Measurements from ENCODE around the gene EPB41L1.

The EPB41L1 gene

GRCh38 chr20:36205026-36205425, 50.5 kb downstream of the EPB41L1 start:
- TF ChIP-seq, protein P1, sequence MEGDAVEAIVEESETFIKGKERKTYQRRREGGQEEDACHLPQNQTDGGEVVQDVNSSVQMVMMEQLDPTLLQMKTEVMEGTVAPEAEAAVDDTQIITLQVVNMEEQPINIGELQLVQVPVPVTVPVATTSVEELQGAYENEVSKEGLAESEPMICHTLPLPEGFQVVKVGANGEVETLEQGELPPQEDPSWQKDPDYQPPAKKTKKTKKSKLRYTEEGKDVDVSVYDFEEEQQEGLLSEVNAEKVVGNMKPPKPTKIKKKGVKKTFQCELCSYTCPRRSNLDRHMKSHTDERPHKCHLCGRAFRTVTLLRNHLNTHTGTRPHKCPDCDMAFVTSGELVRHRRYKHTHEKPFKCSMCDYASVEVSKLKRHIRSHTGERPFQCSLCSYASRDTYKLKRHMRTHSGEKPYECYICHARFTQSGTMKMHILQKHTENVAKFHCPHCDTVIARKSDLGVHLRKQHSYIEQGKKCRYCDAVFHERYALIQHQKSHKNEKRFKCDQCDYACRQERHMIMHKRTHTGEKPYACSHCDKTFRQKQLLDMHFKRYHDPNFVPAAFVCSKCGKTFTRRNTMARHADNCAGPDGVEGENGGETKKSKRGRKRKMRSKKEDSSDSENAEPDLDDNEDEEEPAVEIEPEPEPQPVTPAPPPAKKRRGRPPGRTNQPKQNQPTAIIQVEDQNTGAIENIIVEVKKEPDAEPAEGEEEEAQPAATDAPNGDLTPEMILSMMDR (IDR thresholded peaks at IDR 0.05; ENCODE audit: low read depth, low read length, missing control alignments) = no peak
- no peak for DNase-seq (ENCODE audit: extremely low read depth, low read depth)
- no peak overlapping the region for H3K4me3 ChIP-seq (replicated peaks; ENCODE audit: low read depth, low read length)

DNA sequence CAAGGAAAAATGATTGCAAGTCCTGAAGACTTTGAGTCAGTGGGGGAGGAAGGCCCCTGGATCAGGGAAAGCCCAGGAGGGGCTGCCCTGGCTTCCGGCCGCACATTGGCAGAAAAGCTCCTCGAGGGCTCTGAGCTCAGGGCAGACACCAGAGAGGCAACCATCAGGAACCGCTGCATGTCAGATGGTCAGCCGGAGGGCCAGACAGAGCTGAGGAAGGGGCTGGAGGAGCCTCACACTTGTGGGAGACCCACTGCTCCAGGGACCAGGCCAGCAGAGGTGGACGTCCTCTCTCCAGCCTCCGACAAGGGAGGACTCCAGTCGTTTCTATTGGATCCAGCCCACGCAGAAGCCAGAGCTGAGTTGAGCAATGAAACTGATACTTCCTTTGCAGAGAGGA, 51.5 kb downstream of the EPB41L1 start:
- H3K4me3 ChIP-seq (replicated peaks; ENCODE audit: low read depth, low read length) = no peak overlapping the region
- no peak for DNase-seq (ENCODE audit: extremely low read depth, low read depth)
- TF ChIP-seq, protein P1 (IDR thresholded peaks at IDR 0.05; ENCODE audit: low read depth, low read length, missing control alignments) = no peak

GRCh38 chr20:36206641-36207040, 52.1 kb downstream of the EPB41L1 start:
- TF ChIP-seq, protein P1 (IDR thresholded peaks at IDR 0.05; ENCODE audit: low read depth, low read length, missing control alignments) = no peak
- DNase-seq (ENCODE audit: extremely low read depth, low read depth) = no peak
- H3K4me3 ChIP-seq (replicated peaks; ENCODE audit: low read depth, low read length) = no peak overlapping the region

GRCh38 chr20:36207602-36208001, 53.1 kb downstream of the EPB41L1 start:
- no peak for DNase-seq (ENCODE audit: extremely low read depth, low read depth)
- TF ChIP-seq, protein P1 (IDR thresholded peaks at IDR 0.05; ENCODE audit: low read depth, low read length, missing control alignments) = no peak
- no peak overlapping the region for H3K4me3 ChIP-seq (replicated peaks; ENCODE audit: low read depth, low read length)

DNA sequence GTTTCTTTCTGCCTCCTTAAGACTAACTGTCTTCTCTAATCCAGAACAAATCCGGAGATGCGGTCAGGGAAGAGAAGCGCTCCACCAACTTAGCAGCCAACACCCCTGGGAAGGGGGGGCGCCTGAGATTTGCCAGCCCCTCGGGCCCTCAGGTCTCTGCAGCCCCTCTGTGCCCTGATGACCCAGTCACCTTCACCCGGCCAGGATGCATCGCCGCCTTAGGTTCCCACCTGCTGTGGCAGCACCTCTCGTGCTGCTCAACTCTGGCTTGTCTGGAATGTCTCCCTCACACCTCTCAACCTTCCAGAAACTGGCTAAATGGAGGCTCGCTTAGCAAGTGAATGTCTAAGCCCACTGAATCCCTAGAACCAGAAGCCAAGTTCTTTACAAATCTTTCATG, 53.7 kb downstream of the EPB41L1 start:
- no peak overlapping the region for H3K4me3 ChIP-seq (replicated peaks; ENCODE audit: low read depth, low read length)
- DNase-seq (ENCODE audit: extremely low read depth, low read depth) = no peak
- TF ChIP-seq, protein P1 (IDR thresholded peaks at IDR 0.05; ENCODE audit: low read depth, low read length, missing control alignments) = no peak

GRCh38 chr20:36210436-36211021, 56.0 kb downstream of the EPB41L1 start:
- DNase-seq (ENCODE audit: extremely low read depth, low read depth) = no peak
- H3K4me3 ChIP-seq (replicated peaks; ENCODE audit: low read depth, low read length) = no peak overlapping the region
- TF ChIP-seq, protein P1 (IDR thresholded peaks at IDR 0.05; ENCODE audit: low read depth, low read length, missing control alignments) = peak; percentile 4

DNA sequence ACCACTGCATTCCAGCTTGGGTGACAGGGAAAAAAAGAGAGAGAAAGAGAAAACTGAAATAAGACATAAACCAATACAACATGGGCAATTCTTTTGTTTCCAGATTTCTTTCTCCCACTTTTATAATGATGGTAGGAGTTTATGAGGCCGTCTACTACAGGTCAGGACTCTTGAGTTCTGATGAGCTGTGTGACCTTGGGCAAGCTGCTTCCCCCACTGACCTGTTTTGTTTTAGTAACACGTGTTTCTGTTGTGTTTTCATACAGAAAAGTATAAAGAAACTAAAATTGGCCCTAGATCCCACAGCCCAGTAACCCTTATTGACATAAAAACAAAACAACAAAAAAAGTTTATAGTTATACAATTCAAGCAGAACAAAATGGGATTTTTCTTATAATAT, 58.8 kb downstream of the EPB41L1 start:
- no peak for DNase-seq (ENCODE audit: extremely low read depth, low read depth)
- H3K4me3 ChIP-seq (replicated peaks; ENCODE audit: low read depth, low read length) = no peak overlapping the region
- TF ChIP-seq, protein P1 (IDR thresholded peaks at IDR 0.05; ENCODE audit: low read depth, low read length, missing control alignments) = no peak

Measured in HFF-Myc (cell line).